HG03378 (cell line): Measurements from ENCODE around the gene KIAA0825.

Experiments
- ATAC-seq: cut with Tn5 transposase; IDR thresholded peaks from one replicate; pipeline ENCODE4 v1.9.1; 2021; ENCODE audit warnings: mild to moderate bottlenecking, moderate library complexity; ENCODE audit not compliant: unreplicated experiment

KIAA0825 gene

GRCh38 chr5:94618493-94619328 lies at the start of gene KIAA0825, which contains the start of gene SLF1:
Gene KIAA0825 (minus strand): TSS chr5:94618604. CDS start chr5:94537126, 81,478 bp downstream.
Gene SLF1 (plus strand): TSS chr5:94618669. CDS start chr5:94628811, 10,142 bp downstream.
- peak; percentile 95 for ATAC-seq

GRCh38 chr5:94667937-94668336 lies 49.5 kb upstream of the KIAA0825 start:
- ATAC-seq: no peak

GRCh38 chr5:94661086-94661485 lies 42.7 kb upstream of the KIAA0825 start:
- no peak for ATAC-seq

GRCh38 chr5:94660506-94660905 lies 42.1 kb upstream of the KIAA0825 start:
- ATAC-seq: no peak

GRCh38 chr5:94658272-94658671 lies 39.9 kb upstream of the KIAA0825 start:
- no peak for ATAC-seq

- no peak for ATAC-seq
These were observed 31.5 kb upstream of the KIAA0825 start for GRCh38 chr5:94649874-94650273.

- no peak for ATAC-seq
These were observed 28.4 kb upstream of the KIAA0825 start for GRCh38 chr5:94646758-94647157.

- ATAC-seq: no peak
These were observed 26.6 kb upstream of the KIAA0825 start for GRCh38 chr5:94645053-94645452.

- no peak for ATAC-seq
These were observed 21.8 kb upstream of the KIAA0825 start for GRCh38 chr5:94640176-94640575.

- ATAC-seq: peak; percentile 100
These were observed 13.6 kb upstream of the KIAA0825 start for GRCh38 chr5:94632024-94632423.

- no peak for ATAC-seq
These were observed 8.8 kb upstream of the KIAA0825 start for GRCh38 chr5:94627191-94627590.

- no peak for ATAC-seq
These were observed 5.5 kb upstream of the KIAA0825 start for GRCh38 chr5:94623877-94624276.

GRCh38 chr5:94623011-94623410 lies 4.6 kb upstream of the KIAA0825 start:
- no peak for ATAC-seq

- ATAC-seq: no peak
These were observed 3.4 kb upstream of the KIAA0825 start for GRCh38 chr5:94621763-94622162.

- ATAC-seq: no peak
These were observed 1.9 kb upstream of the KIAA0825 start for GRCh38 chr5:94620256-94620655.

GRCh38 chr5:94618029-94618492 lies 343 bp downstream of the KIAA0825 start:
- ATAC-seq: no peak

- no peak for ATAC-seq
These were observed 2.5 kb downstream of the KIAA0825 start for GRCh38 chr5:94615862-94616261.

- no peak for ATAC-seq
These were observed 4.1 kb downstream of the KIAA0825 start for GRCh38 chr5:94614156-94614805.

GRCh38 chr5:94613583-94613982 lies 4.8 kb downstream of the KIAA0825 start:
- ATAC-seq: no peak

- ATAC-seq: no peak
These were observed 23.0 kb downstream of the KIAA0825 start for GRCh38 chr5:94595281-94595840.

GRCh38 chr5:94577466-94578245 lies 40.7 kb downstream of the KIAA0825 start:
- ATAC-seq: peak; percentile 90
